GM19452 (cell line): ENCODE results near the gene ATG101.
"Not testable (repeated sequence)": the region's sequence is repeated elsewhere in the genome, so short reads cannot be mapped to it uniquely, and the experiment has no call there.

Experiments
- ATAC-seq: cut with Tn5 transposase; IDR thresholded peaks from one replicate; pipeline ENCODE4 v1.9.1; 2021; ENCODE audit not compliant: unreplicated experiment

The ATG101 gene

GRCh38 chr12:52097045-52097666 lies 27.4 kb downstream of the ATG101 start:
- ATAC-seq: no peak

GRCh38 chr12:52104431-52105089 lies 34.8 kb downstream of the ATG101 start:
- ATAC-seq: not testable (repeated sequence)

GRCh38 chr12:52116222-52117125 lies 46.7 kb downstream of the ATG101 start:
- ATAC-seq: not testable (repeated sequence)

GRCh38 chr12:52117806-52118475 lies 48.2 kb downstream of the ATG101 start:
- peak; percentile 15 for ATAC-seq

GRCh38 chr12:52119398-52120254 lies 49.8 kb downstream of the ATG101 start:
- no peak for ATAC-seq

- no peak for ATAC-seq
Measured at GRCh38 chr12:52120951-52121823, 51.4 kb downstream of the ATG101 start.

- ATAC-seq: no peak
Measured at GRCh38 chr12:52121824-52122539, 52.2 kb downstream of the ATG101 start.

GRCh38 chr12:52122540-52122871 lies 52.7 kb downstream of the ATG101 start:
- ATAC-seq: no peak

GRCh38 chr12:52122904-52123303 lies 53.1 kb downstream of the ATG101 start:
- no peak for ATAC-seq

- no peak for ATAC-seq
Measured at GRCh38 chr12:52123487-52124186, 53.9 kb downstream of the ATG101 start.

- no peak for ATAC-seq
Measured at GRCh38 chr12:52125476-52125900, 55.7 kb downstream of the ATG101 start.

- ATAC-seq: no peak
Measured at GRCh38 chr12:52126050-52126604, 56.3 kb downstream of the ATG101 start.
